ENCODE data around the gene APOL6.

The APOL6 gene

DNA sequence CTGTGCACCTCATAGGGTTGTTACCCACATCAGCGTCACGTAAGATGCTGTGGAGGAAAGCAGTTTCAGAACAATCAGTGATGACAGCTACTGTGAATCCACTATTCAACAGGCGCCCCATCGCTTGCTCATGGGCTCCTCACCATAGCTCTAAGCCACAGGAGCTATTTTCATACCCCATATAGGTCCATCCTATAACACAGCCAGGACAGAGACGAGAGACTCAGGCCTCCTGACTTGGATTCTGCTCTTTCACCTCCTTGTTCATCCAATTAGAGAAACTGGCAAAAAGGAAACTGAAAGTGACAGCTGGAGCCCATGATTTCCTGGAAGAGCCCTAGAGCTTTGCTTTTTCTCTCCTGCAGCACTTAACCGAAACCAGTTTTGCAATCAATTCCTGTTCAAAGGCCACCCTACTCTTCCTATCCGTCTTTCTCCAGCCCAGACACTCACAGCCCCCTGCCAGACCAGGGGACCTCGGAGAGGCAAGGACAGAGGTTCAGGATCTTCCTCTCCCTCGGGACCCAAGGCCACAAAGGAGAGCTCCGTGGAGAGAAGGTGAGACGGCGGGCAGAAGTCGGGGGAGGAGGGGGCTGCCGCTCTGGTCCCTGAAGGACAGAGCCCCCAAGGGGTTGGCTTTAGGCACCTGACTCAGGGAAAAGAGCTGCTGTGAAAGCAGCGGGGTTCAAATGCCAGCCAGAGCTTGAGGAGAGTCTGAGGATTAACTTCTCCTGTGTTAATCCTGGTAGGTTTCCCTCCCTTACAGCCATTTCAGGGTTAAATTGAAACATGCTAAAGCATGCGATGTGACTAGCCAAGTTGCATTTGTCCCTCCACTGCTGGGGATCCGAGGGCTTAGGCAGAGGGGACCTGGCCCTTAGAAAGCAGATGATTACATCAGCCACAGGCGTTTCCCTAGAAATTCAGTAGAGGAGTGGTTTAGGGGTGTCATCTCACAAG, at the start of gene APOL6:
TSS of gene APOL6 (plus strand) at position 381 of the 960 bp plus-strand sequence. CDS start 7,980 bp downstream, outside the sequence.
- no peak for DNase-seq

DNA sequence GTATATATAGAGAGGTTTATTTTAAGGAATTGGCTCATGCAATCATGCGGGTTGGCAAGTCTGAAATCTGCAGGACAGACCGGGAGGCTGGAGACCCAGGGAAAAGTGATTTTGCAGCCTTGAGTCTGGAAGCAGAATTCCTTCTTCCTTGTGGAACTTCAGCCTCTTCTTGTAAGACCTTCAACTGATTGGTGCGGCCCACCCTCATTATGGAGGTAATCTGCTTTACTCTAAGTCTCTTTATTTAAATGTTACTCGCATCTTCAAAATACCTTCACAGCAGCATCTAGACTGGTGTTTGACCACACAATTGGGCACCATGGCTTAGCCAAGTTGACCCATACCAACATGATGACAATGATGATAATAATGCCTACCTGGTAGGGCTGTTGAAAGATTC, 48.9 kb upstream of the APOL6 start:
- DNase-seq: no peak

DNA sequence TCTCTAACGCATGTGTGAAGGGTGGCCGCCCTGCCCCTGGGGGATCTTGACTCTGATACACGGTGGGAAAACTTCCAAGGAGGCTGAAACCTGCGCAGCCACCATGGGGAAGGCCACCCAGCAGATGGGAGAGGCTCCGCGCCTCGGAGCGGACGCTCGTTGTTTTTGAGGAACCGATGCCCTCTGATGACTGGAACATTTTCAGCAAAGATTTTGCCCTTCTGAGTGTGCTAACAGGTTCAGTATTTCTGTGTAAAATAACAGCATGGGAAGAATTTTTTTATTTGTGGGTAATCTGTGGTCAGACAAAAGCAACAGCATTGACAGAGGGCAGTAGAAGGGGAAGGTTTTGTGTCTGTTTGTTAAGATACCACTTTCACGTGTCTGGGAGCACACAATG, 47.8 kb upstream of the APOL6 start:
- DNase-seq: no peak

DNA sequence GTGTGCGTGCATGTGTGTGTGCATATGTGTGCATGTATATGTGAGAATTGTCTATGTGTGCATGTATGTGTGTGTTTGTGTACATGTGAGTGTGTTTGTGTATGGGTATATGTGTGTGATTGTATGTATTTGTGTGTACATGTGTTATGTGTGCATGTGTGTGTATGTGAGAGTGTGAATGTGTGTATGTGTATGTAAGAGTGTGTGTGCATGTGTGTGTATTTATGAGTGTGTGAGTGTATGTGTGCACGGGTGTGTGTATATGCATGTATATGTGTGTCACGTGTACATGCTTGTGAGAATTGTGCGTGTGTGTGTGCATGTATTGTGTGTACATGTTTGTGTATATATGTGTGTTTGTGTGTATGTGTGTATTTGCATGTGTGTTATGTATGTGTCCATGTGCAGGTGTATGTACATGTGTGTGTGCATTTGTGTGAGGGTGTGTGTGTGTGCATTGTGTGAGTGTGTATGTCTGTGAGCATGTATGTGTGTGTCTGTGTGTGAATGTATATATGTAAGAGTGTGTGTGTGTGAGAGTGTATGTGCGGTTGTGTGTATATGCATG, 47.1 kb upstream of the APOL6 start:
- DNase-seq: no peak

DNA sequence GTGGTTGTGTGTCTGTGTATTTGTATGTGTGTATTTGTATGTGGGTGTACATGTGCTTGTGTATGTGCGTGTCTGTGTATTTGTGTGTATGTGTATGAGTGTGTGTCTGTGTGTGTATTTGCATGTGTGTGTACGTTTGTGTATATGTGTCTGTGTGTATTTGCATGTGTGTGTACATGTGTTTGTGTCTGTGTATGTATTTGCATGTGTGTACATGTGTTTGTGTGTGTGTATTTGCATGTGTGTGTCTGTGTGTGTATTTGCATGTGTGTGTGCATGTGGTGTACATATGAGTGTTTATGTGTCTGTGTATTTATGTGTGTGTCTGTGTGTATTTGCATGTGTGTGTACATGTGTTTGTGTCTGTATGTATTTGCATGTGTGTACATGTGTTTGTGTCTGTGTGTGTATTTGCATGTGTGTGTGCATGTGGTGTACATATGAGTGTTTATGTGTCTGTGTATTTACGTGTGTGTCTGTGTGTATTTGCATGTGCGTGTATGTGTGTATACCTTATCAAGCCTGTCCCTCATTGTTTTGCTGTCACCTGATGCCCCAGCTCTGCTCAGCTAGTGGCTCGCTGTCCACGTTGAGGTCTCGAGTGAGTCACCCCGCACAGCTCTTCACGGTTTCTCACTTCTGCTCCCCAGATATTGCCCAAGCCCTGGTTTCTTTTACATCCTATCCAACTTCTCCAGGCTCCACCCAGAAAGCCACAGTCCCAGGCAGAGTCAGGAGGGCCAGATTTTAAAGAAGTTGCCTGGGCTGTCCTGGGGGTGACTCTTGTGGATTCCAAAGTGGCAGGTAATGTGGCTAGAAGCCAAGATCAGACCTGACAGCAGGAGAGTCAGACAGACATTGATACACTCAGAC, 46.3 kb upstream of the APOL6 start:
- no peak for DNase-seq

- no peak for DNase-seq
Observed at GRCh38 chr22:35604621-35605368, 43.5 kb upstream of the APOL6 start.

- DNase-seq: no peak
Observed at GRCh38 chr22:35605369-35605680, 42.9 kb upstream of the APOL6 start.

DNA sequence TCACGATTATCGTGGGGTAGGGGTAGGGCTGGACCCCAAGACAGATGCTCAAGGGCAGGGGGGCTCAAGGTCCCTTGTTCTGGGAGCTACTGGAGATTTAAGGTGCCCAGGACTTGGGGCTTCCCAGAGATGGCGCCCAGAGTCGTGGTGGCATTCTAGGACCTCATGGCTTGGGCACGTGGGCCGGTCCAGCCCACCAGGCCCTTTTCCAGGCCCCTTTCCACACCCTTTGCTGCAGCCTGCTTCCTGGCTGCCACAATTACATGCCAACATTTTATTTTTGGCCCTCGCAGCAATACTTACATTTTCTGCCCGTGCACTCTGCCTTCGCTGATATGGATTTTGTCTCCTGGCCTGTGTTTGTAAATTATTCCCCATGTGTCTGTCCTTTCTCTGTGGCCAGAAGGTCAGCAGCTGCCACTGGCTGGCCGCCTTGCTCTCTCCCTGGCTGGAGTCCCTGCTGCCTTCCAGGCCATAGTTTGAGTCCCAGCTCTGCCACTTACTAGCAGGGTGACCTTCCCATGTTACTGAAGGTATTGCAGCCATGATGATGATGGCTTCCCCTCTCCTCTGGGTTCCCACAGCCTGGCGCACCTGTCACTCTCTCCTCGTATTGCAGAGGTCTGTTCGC, 42.3 kb upstream of the APOL6 start:
- DNase-seq: no peak

- no peak for DNase-seq
Observed at GRCh38 chr22:35606916-35607315, 41.3 kb upstream of the APOL6 start.

DNA sequence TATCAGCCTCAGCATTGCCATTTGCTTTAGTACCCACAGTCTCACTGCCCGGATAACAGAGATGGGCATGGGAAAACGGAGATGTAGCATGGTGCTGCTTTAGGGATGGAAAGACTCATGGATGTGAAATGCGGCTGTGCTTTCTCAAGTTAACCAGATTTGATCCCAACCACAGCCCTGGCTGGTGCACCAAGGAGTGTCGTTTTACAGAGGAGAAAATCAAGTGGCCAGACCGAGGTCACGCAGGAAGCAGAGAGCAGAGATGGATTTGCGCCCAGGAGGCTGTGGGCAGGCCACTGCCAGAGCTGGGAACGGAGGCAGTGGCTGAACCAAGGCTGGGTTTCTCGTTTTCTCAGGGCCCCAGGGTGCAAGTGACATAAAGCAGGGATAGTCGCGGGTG, 40.2 kb upstream of the APOL6 start:
- DNase-seq: no peak

DNA sequence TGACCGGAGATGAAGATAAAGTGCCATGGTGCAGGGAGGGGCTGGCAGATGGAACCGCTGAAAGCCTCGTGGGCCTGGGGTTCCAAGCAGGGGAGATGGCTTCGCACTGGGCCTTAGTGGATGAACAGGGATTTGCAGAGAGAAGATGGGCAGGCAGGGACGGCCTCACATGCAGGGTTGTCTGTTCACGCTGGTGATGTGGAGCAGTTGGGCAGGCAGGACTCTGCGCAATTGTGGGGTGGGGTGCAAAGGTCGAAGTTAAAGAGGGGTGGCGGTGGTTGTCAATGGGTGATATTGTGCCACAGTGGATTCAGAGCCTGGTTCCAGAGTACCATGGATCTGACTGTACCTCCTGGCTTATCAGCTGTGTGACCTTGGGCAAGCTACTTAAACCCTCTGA, 39.0 kb upstream of the APOL6 start:
- no peak for DNase-seq

DNA sequence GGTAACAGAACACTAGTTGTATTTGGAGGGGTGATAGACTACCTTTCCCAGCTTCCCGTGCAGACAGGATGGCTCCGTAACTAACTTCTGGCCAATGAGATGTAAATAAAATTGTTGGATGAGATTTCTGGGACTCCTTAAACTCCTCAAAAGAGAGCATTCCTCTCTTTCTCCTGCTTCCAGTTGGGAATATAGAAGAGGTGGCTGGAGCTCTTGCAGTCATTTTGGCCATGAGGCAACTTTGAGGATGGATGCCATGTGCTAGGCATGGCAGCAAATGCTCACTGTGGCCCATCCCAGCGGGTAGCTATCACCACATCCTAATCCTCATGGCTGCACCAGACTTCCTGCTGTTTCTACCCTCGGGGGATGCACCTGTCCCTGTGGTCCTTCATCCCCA, 38.5 kb upstream of the APOL6 start:
- DNase-seq: no peak

GRCh38 chr22:35610741-35611140, 37.5 kb upstream of the APOL6 start:
- no peak for DNase-seq

GRCh38 chr22:35611200-35611890, 36.9 kb upstream of the APOL6 start:
- DNase-seq: no peak

- DNase-seq: no peak
Observed at GRCh38 chr22:35611891-35612576, 36.2 kb upstream of the APOL6 start.

GRCh38 chr22:35612903-35613302, 35.3 kb upstream of the APOL6 start:
- no peak for DNase-seq

DNA sequence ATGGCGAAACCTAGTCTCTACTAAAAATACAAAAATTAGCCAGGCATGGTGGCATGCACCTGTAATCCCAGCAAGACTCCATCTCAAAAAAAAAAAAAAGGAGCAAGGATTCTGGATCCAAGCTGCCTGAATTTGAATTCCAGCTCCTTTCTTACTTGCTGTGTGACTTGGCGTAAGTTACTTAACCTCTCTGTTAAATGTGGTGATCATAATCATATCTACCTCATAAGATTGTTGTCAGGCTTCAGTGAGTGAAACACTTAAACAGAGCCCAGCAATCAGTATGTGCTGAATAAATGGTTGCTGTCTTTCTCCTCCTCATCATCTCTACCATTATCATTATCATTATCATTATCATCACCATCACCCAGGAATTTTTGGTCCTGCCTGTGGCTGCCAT, 33.8 kb upstream of the APOL6 start:
- DNase-seq: no peak

- no peak for DNase-seq
Observed at GRCh38 chr22:35615156-35615555, 33.1 kb upstream of the APOL6 start.

GRCh38 chr22:35616043-35616442, 32.2 kb upstream of the APOL6 start:
- DNase-seq: no peak

DNA sequence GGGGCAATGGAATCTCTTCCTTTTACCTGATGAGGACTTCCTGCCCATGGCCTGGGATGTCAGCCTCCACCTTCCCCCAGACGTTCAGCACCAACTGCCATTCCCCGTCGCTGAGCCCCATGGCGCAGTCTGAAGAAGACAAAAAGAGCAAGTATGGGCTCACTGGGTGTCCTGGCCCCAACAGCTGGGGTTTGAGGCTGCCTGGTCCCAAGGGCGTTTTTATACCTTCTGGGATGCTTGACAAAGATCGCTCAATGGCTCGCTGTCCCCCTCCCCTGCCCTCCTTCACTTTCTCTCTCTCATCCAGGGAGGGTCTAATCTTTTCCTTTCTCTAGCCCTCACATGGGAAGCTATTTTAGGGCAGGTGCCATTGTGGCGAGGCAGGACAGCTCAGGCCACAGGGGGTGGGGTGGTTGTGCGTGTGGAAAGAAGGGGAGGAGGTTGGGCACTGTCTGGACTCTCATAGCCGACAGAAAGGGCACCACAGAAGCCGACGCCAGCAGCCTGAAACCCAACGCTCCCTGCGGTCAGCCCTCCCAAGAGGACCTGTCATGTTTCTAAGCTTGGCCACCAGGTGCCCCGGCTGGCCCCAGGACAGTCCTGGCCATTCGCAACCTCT, 31.0 kb upstream of the APOL6 start, which contains the start of gene MB:
TSS of gene MB (minus strand) at position 193 of the 619 bp plus-strand sequence. CDS start at position 121, 72 bp downstream.
- no peak for DNase-seq

All from left hindlimb (tissue), 1 donor.